ENCODE results near the gene WDR53.

GRCh38 chr3:196533260-196533681 is 35.1 kb downstream of the WDR53 start:
- TF ChIP-seq CTCF (IDR thresholded peaks at IDR 0.05) (no peak), EP300 (IDR thresholded peaks at IDR 0.05) (no peak)

All from suprapubic skin (tissue), 3 donors.